Measurements from ENCODE around the gene IRF4.
A peak's percentile ranks its signal among the peaks of the same experiment; 100 is the strongest.

IRF4 gene

DNA sequence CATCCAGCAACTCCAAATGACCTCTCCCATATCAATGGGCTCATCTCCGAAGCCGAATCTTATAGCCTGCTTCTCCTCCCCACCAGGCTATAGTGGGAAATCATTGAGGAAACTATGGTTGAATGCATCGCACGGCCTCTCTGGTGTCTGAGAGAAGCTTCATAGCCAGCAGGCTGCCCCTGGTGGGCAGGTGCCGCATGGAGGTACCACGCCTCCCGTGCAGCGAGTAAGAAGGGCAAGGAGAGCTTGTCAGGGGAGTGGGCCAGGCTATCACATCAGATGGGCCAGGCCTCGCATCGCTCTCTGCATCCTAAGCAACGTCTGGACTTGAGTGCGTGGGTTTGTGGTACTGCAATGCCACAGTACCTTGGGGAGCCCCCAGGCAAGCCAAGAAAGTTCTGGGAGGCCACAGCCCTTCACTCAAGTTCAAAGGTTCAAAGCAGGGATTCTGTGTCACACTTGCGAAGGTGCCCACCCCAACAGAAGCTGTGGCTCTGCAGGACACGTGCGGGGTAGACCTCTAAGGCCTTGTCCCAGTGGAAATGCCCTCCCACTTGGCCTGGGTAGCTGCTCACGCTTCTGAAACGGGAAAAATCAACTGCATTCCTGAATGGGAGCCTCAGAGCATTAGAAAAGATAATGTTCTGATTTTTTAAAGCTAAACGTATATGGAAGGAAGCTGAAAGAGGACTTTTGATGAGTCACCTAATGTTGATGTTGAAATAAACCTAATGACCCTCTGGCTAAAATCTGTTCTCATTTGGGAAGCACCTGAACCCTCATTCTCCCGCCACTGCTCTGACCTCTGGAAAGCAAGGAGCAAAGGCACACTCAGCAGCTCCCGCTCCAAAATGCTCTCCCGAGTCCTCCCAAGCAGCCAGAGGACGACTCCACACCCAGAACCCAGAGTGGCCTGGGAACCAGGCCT lies 8.4 kb upstream of the IRF4 start:
- in situ Hi-C loops (cut with HindIII; ENCODE audit: low pct_unique_long_range_greater_than_20kb, low sequenced_read_pairs) = no loop called here
- DNase-seq (ENCODE audit: low read depth in 1 of 2, low spot score in 1 of 2) = no peak
- TF ChIP-seq JUND (IDR thresholded peaks at IDR 0.05; ENCODE audit: low read depth) = no peak

DNA sequence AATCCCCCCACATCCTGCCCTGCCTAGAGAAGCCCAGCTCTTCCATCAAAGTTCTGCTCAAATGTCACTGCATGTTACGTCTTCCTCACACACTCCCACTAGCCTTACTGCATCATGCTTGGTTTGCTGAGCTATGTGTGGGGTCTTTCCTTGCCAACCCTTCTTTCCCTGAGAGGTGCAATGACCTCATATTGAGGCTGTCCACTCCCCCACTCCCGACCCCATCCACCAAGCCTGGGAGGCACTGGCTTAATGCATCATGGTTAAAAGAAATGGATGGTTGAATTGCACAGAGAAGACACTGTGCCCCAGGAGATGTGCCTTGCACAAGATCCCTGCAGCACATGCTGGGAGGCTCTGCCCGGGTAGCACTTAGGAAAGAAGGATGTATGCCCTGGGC lies 7.7 kb upstream of the IRF4 start:
- TF ChIP-seq JUND (IDR thresholded peaks at IDR 0.05; ENCODE audit: low read depth) = no peak
- no peak for DNase-seq (ENCODE audit: low read depth in 1 of 2, low spot score in 1 of 2)
- in situ Hi-C loops (cut with HindIII; ENCODE audit: low pct_unique_long_range_greater_than_20kb, low sequenced_read_pairs) = no loop called here

DNA sequence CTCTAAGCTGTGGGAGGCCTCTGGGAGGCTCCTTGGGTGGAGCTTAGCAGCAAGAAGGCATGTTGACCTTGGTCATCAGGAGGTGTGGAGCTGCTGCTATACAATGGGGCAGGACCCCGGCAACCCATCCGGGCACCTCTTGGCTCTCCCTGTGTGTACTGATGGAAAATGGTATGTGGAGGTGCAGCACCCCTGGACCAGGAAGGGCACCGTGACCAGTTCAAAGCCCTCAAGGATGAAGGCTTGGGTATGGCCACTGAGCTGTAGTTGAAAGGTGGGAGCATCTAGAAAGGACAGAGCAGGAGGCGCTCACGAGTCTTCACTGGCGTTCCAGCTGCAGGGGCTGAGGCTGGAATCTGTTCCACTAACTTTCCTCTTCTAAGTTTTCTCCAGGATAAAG lies 6.7 kb upstream of the IRF4 start:
- TF ChIP-seq JUND (IDR thresholded peaks at IDR 0.05; ENCODE audit: low read depth) = no peak
- DNase-seq (ENCODE audit: low read depth in 1 of 2, low spot score in 1 of 2) = no peak
- in situ Hi-C loops (cut with HindIII; ENCODE audit: low pct_unique_long_range_greater_than_20kb, low sequenced_read_pairs) = no loop called here

DNA sequence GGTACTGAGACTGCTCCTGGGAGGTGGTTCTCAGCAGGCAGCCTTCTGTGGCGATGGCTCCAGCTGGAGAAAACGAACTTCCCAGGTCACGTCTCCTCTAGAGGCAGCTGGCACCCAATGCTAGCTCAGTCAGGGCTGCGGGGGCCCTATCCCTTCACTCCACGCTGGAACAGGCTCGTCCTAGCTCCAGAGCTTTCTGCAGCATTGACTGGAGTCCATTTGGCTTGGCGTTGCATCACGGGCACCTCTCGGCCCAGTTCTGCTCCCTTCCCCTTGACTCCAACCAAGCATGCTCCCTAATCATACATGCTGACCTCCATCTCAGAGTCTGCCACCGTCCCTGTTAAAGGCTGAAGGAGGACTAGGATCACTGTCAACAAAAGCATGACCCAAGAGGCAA lies 5.9 kb upstream of the IRF4 start:
- no peak for TF ChIP-seq JUND (IDR thresholded peaks at IDR 0.05; ENCODE audit: low read depth)
- in situ Hi-C loops (cut with HindIII; ENCODE audit: low pct_unique_long_range_greater_than_20kb, low sequenced_read_pairs) = no loop called here
- DNase-seq (ENCODE audit: low read depth in 1 of 2, low spot score in 1 of 2) = no peak

DNA sequence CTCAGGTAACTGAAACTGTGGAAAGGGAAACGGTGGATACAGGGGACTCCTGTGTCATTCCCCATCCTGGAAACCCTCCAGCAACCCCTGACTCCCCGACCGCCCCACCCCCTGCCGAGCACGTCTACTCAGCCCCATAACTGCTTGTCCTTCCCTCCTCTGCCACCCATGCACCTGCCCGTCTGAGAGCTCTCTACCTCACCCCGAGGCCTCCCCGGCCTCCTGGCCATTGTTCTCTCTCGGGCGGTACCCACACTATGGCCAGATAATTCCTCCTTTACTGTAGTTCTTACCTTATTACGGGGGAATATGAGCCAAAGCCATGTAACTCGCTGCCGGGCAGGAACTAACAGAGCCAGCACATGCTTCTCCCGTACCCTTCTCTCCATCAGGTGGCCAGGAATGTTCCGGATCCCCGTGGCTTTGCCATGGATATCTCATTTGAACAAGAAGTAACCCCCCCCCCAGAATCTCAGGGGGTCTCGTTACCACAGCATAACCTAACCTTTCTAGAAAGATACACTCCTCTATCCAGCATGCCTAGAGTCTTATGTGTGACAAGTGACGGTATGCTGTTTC lies 4.8 kb upstream of the IRF4 start:
- in situ Hi-C loops (cut with HindIII; ENCODE audit: low pct_unique_long_range_greater_than_20kb, low sequenced_read_pairs) = no loop called here
- TF ChIP-seq JUND (IDR thresholded peaks at IDR 0.05; ENCODE audit: low read depth) = no peak
- no peak for DNase-seq (ENCODE audit: low read depth in 1 of 2, low spot score in 1 of 2)

DNA sequence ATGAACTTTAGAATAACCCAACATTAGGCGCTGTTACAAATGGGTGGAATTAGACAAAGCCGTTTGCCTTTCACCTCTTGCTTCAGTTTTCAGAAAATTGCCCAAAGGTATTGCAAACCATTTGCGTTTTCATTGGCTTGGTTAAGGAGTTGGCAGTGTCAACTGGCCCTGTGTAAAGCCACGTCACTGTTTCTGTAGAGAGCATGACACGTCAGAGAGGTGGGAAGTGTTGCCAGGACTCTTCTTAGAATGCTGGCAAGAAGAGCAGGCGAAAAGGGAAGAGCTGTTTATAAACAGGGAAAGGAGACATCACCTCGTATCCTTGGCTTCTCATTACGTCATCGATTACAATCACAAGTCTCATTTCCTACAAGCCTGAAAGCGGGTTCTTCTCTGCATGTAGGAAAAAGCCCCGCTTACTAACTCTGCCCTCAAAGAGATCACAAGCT lies 4.2 kb upstream of the IRF4 start:
- peak in 1 of 2 experiments; percentile 52 for DNase-seq (ENCODE audit: low read depth in 1 of 2, low spot score in 1 of 2)
- in situ Hi-C loops (cut with HindIII; ENCODE audit: low pct_unique_long_range_greater_than_20kb, low sequenced_read_pairs) = no loop called here
- no peak for TF ChIP-seq JUND (IDR thresholded peaks at IDR 0.05; ENCODE audit: low read depth)

DNA sequence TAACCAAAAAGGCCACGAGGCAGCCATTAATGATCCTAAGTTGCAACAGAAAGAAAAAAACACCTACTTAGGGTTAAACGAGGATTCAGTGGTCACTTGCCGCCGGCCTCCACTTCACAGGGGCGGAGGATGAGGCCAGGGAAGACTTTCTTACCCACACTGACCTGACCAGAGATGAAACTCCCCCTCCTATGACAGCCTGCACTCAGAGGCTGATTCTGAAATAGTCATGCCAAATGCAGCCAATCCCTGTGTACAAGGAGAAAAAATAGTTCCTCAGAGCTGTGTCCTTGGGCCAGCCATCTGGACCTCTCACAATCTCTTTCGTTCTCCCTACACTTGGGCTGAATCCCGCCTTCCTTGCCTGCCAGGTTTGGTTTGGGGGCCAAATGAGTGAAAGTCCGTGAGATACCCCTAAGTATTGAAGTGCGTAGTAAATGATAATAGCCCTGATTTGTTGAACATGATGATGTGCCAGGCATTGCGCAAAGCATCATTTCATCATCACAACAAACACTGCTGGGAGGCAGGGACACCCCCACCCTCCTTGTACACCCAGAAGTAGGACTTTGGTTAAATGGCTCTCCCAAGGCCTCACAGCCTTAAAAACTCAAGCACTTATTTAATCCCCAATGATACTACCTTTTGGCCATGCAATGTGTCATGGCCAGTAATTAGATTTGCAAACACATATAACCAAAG lies 3.2 kb upstream of the IRF4 start:
- TF ChIP-seq JUND (IDR thresholded peaks at IDR 0.05; ENCODE audit: low read depth) = no peak
- in situ Hi-C loops (cut with HindIII; ENCODE audit: low pct_unique_long_range_greater_than_20kb, low sequenced_read_pairs) = no loop called here
- DNase-seq (ENCODE audit: low read depth in 1 of 2, low spot score in 1 of 2) = no peak

DNA sequence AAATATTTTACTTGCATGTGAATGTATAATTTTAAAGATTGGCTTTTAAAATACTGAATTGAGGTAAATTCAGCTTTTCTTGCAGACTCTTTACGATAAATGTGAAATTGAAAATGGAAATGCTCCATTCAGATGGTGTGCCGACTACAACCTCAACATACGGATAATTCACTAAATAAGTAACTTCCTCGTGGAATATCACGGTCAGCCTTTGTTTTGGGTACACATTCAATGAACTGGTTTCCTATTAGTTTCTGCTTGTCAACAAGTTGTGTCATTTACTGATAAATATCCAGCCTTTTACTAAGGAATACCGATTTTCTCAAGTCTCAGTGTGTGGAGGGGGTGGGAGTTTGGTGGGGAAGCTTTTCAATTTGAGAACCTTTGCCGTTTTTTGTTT lies 2.4 kb upstream of the IRF4 start:
- in situ Hi-C loops (cut with HindIII; ENCODE audit: low pct_unique_long_range_greater_than_20kb, low sequenced_read_pairs) = no loop called here
- no peak for TF ChIP-seq JUND (IDR thresholded peaks at IDR 0.05; ENCODE audit: low read depth)
- no peak for DNase-seq (ENCODE audit: low read depth in 1 of 2, low spot score in 1 of 2)

DNA sequence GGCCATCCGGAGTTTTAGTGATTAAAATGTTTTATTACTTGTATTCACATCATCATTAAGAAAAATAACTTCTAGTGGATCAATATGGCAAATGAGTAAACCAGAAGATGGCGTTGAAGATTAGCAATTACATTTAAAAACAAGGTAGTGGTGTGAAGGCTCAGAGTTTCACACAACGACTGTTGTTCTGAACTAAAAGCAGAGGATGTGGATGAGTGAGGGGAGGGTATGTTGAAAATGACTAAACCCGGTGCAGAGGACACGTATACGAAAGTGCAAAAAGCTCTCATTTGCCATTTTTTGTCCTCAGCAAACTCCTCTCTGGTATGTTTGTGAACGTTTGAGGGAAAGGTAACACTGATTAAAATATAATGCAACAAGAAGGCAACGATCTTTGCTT lies 1.9 kb upstream of the IRF4 start:
- TF ChIP-seq JUND (IDR thresholded peaks at IDR 0.05; ENCODE audit: low read depth) = no peak
- no peak for DNase-seq (ENCODE audit: low read depth in 1 of 2, low spot score in 1 of 2)
- in situ Hi-C loops (cut with HindIII; ENCODE audit: low pct_unique_long_range_greater_than_20kb, low sequenced_read_pairs) = no loop called here

DNA sequence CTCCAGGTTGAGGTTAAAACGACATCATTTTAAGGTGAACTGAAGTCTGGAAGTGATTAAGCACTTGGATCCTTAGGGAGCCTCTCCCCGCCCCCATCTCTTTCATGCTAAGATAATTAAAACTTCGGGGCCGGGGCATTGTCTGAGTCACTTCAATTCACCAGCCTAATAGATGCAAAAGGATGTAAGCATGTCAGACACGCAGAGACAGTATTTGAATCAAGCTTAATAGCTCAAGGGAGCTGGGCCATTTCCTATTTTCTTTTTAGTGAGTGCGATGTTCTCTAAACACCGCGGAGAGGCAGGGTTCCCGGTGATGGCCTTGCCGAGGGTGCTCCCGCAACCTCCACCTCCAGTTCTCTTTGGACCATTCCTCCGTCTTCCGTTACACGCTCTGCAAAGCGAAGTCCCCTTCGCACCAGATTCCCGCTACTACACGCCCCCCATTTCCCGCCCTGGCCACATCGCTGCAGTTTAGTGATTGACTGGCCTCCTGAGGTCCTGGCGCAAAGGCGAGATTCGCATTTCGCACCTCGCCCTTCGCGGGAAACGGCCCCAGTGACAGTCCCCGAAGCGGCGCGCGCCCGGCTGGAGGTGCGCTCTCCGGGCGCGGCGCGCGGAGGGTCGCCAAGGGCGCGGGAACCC lies 516 bp upstream of the IRF4 start:
- TF ChIP-seq JUND (IDR thresholded peaks at IDR 0.05; ENCODE audit: low read depth) = no peak
- in situ Hi-C loops (cut with HindIII; ENCODE audit: low pct_unique_long_range_greater_than_20kb, low sequenced_read_pairs) = no loop called here
- no peak for DNase-seq (ENCODE audit: low read depth in 1 of 2, low spot score in 1 of 2)

DNA sequence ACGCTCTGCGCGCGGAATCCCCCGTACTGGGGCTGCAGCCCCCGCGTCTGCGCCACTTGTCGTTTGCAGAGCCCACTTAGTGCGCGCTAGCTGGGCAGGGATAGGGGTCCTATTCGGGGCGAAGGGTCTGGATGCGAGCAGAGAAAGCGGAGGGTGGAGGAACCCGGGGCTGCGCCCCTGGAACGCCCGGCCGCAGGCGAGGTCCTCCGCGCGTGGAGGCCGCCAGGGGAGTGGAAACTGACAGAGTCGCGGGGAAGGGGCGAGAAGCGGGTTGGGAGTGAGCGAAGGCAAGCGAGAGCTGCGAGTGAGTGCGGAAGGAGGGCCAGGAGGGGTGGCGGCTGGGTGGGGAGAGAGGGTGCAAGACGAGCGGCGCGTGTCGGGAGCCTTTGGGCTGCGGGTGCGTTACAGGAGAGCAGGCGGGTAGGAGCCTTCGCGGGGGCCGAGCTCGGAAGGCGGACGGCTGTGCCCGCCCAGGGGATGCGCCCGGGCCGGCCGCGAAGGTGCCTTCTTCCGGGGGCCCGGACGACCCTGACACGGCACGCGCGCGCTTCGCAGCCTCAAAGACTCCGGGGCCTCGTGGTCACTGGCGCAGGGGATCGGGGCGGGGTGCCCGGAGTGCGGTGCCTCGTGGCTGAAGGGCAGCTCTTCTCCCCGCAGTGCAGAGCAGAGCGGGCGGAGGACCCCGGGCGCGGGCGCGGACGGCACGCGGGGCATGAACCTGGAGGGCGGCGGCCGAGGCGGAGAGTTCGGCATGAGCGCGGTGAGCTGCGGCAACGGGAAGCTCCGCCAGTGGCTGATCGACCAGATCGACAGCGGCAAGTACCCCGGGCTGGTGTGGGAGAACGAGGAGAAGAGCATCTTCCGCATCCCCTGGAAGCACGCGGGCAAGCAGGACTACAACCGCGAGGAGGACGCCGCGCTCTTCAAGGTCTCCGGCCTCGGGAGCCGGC lies 1.2 kb downstream of the IRF4 start:
- no peak for DNase-seq (ENCODE audit: low read depth in 1 of 2, low spot score in 1 of 2)
- TF ChIP-seq JUND (IDR thresholded peaks at IDR 0.05; ENCODE audit: low read depth) = no peak
- in situ Hi-C loops (cut with HindIII; ENCODE audit: low pct_unique_long_range_greater_than_20kb, low sequenced_read_pairs) = no loop called here
